Fibroblast of the conjunctiva (primary cell): ENCODE measurements around the gene RGS10.
A peak's percentile ranks its signal among the peaks of the same experiment; 100 is the strongest.
"Not testable (repeated sequence)": the region's sequence is repeated elsewhere in the genome, so short reads cannot be mapped to it uniquely, and the experiment has no call there.

Source experiments
- DNase-seq: peaks from one replicate; pipeline ENCODE4 v3.0.0-alpha.2; 2010; ENCODE audit warnings: low read depth

RGS10 gene, protein sequence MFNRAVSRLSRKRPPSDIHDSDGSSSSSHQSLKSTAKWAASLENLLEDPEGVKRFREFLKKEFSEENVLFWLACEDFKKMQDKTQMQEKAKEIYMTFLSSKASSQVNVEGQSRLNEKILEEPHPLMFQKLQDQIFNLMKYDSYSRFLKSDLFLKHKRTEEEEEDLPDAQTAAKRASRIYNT

DNA sequence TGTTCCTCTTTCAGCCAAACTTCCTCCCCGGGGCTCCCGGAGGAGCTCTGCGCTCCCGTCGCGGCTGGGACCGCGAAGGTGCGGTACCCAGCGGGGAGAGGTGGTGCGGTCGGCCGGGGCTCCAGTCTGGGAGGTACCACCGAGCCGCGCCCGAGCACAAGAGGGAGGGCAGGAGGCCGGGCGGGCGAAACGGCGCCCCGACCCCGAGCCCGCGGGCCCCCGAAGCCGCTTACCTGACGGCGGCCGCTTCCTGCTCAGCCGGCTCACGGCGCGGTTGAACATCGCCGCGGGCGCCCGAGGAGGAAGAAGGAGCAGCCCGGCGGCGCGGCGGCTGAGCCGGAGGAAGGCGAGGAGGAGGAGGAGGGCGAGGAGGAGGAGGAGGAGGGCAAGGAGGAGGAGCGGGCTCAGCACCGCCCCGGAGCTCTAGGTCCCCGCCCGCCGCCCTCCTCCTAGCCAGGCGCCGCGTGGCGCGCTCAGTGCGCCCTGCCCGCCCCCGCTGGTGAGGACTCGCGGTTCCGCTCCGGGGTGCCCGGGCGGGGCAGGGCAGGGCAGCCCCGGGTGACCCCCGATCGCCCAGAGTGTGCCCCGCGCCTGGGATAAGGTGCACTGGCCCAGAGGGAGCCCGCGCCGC, at the start of gene RGS10:
Gene RGS10, minus strand, starts transcription at position 363 of the 631 bp plus-strand sequence. Its CDS starts 81 bp downstream, at position 282.
- peak; percentile 51 for DNase-seq

DNA sequence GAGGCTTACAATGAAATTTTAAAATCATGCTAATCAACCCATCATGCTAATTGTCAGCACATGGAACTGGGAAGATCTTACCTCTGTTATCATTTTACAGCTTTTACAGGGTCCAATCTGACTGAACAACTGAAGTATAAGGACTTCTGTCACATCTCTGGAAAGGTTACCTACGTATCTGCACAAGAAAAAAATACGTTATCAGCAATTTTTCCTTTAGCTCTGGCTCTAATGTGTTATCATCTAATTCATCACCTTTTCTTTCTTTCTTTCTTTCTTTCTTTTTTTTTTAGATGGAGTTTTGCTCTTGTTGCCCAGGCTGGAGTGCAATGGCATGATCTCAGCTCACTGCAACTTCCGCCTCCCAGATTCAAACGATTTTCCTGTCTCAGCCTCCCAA, 45.6 kb upstream of the RGS10 start:
- no peak for DNase-seq

DNA sequence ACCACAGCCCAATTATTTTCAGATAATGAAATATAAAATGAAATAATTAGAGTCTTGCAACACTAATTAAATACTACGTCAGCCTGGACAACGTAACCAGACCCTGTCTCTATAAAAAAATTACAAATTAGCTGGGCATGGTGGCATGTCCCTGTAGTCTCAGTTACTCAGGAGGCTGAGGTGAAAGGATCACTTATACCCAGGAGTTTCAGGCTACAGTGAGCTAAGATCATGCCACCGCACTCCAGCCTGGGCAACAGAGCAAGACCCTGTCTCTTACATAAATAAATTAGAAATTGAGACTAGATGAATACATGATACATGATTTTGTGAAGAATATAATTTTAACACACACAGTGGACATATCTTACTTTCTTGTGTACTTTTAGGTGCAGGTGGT, 35.8 kb upstream of the RGS10 start:
- DNase-seq, result no peak

DNA sequence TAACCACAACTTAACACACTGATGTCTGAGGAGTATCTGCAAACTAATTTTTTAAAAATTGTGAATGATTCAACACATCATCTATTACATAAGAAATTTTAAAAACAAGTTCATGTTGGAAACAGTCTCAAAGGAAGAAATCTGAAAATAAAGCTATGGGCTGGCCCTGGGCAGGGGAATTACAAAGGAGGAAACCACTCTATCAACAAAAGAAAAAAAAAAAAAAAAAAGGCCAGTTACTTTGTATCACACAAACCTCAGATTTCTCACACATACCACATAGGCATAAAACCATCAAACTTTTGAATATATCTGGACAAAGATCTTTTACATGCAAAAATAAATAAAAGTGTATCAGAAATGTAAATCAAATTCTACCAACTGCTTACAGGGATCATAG, 33.5 kb upstream of the RGS10 start:
- DNase-seq, result no peak

DNA sequence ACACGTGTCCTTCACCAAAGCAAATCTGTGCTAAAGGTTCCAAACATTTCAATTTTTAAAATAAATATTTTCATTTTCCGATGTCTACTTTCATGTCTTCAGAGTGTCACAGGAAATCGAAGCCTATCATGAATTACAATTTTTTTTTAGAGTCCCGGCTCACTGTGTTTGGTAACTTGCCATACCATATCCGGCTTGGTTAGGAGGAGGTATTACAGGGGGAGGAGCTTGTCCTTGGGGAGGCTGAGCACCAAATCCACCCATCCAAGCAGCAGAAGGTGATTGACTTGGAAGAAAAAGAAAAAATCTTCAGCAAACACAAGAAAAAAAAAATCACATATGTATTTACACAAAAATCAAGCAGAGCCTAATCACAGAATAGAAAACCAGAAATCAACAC, 33.0 kb upstream of the RGS10 start:
- DNase-seq, result no peak

DNA sequence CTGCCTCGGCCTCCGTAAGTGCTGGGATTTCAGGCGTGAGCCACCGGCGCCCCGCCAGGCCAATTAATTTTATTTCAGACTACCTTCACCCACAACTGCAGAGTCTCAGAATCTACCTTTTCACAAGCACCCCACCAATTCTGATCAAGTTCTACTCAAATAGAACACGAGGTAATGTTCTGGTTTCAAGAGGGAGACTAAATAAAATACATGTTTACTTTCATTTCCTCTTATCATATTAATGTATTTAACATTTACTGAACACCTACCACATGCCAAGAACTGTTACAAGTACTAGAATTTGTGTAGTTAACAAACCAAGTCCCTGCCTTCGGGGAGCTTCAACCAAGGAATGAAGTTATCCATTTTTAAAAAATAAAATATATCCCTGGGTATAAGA, 25.5 kb upstream of the RGS10 start:
- DNase-seq, result no peak

DNA sequence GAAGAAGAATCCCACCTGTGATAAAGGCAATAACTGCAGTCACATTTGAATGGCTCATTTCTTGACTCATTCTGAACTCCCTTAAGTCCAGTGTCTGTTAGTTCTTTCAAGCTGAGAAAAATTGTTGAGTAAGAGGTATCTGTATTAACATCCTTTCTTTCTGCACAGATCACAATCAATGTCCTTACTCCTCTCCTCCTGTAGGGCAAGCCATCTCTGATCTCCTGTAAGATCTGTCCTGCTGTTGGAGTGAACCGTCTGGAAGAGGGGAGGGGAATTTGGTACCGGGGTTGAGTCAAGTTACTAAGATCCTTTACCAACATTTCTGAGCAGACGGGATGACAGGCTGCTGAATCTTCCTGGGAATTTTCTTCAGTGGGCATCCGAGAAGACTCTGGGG, 19.6 kb upstream of the RGS10 start:
- DNase-seq, result no peak

DNA sequence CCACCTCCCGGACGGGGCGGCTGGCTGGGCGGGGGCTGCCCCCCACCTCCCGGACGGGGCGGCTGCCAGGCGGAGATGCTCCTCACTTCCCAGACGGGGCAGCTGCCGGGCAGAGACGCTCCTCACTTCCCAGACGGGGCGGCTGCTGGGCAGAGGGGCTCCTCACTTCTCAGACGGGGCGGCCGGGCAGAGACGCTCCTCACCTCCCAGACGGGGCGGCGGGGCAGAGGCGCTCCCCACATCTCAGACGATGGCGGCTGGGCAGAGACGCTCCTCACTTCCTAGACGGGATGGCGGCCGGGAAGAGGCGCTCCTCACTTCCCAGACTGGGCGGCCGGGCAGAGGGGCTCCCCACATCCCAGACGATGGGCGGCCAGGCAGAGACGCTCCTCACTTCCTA, 17.0 kb upstream of the RGS10 start:
- DNase-seq, result not testable (repeated sequence)

DNA sequence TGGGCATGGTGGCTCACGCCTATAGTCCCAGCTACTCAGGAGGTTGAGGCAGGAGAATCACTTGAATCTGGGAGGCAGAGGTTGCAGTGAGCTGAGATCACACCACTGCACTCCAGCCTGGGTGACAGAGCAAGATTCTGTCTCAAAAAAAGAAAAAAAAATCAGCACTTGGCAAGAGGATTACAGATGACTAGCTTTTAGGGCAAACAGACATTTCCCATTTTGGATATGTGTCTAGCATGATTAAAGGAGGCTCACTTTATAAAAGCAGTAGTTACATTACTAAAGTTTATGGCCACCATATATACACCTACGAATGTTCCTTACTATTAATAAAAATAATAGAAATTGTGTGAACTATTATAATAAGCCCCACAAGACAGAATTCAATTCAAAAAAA, 13.6 kb upstream of the RGS10 start:
- DNase-seq, result not testable (repeated sequence)

DNA sequence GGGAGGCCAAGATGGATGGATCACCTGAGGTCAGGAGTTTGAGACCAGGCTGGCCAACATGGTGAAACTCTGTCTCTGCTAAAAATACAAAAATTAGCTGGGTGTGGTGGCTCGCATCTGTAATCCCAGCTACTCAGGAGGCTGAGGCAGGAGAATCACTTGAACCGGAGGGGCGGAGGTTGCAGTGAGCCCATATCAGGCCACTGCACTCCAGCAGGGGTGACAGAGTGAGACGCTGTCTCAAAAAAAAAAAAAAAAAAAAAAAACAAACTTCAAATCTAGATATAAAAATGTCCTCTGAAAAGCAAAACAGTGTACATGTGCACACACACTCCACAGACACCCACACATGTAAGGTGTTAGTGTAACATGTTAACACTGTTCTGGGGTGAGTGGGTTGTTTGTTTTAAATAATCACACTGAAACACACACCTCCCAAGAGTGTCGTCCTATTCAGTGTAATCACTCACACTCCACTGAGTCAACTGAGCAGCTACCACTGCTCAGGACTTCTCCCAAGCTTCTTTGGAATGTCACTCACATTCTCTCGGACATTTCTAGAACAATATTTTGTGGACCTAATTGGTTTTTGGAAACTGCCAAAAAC, 12.8 kb upstream of the RGS10 start:
- no peak for DNase-seq

DNA sequence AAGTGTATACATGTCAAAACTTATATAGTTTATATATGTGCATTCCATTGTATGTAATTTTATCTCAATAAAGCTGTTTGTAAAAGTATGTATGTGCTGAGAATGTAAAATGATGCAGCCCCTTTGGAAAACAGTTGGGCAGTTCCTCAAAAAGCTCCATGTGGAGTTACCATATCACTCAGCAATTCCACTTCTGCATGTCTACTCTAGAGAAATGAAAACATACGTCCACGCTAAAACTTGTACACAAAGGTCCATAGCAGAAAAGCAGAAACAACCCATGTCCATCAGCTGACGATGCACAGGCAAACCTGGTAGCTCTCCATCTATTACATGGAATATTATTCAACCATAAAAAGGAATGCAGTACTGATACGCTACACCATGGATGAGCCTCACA, 8.3 kb upstream of the RGS10 start:
- no peak for DNase-seq

DNA sequence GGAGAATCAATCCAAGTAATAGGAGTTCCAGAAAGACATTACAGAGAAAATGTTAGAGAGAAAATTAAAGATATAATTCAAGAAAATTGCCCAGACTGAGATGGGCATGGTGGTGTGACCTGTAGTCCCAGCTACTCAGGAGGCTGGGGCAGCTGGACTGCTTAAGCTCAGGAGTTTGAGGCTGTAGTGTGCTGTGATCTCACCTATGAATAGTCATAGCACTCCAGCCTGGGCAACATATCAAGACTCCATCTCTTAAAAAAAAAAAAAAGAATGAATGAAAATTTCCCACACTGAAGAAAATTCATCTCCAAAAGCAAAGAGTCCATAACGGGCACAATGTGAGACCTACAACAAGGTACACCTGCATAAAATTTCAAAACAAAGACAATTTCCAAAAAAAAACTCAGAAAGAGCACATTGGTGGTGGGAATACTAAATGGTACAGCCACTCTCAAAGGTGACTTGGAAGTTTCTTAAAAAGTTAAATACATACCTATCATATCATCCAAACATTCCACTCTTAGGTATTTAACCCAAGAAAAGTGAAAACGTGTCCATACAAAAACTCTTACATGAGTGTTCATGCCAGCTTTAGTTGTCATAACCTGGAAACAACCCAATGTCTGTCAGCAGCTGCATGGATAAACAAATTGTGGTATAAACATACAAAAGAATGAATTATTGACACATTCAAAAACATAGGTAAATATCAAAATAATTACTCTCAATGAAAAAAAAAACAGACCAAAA, 6.9 kb upstream of the RGS10 start:
- DNase-seq, result no peak

DNA sequence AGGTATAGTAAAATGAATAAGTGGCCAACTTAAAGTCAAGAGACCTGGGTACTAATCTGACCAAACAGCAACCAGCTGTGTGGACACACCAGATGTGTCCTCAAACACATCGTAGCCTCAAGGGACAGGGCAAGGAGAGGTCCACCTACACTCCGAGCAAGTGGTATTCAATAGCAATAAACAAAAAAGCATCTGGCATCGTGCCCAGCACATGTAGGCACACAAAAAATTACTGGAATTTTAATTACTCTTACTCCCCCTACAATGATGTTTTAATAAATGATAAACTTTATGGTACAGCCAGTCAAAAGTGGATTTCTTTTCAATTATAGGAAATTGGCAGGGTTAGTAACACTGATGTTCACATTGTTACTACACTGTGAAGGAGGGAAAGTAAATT, 3.5 kb upstream of the RGS10 start:
- no peak for DNase-seq

DNA sequence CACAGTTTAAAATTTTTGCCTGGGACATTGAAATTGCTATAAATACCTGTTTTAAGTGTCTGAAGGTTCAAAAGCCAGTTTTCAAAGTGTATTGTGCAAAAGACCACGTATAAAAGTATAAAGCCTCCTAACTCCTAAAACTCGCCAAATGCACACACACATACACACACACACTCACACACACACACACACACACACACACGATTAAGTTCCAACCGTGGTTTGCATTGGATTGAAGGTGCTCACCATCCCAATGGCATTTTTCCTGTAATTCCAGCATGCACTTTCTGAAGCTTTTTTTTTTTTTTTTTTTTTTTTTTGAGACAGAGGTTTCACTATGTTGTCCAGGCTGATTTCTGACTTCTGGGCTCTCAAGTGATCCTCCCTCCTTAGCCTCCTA, 2.8 kb upstream of the RGS10 start:
- DNase-seq, result no peak

DNA sequence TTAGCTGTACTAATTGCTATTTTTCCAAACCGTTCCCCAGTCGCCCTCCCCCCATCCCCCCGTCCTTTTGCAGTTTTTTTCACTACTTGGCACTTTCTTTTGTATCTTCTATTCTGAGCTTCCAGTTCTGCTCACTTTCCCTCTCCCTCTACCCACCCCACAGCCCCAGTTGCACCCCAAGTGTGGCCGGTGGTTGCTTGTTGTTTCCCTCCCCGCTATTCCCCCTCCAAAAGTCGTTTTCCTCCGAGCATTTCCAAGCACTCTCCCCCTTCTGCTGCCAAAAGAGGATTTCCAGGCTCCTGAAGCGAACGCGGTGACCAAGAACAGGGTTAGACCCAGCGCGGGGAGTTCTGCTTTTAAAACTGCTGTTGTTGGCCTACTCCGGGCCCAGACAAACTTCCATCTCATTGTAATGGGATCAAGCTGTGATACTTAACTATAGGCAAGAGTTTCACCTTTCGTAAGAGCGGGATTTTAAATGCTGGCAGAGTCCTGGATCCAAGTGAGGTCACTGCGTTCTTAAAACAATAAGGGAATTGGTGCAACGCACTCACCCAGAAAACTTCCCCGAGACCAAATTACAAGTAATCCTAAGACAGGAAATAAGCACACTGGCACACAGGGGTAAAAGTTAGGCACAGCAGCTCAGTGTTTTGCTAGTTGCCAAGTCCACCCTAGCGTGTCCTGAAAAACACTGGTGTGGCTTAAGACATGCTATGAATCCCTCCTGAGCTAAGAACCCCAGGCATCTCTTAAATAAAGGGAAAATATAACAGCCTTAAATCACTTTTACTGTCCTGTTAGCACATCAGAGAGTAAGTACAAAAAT, 1.5 kb upstream of the RGS10 start:
- peak; percentile 49 for DNase-seq

DNA sequence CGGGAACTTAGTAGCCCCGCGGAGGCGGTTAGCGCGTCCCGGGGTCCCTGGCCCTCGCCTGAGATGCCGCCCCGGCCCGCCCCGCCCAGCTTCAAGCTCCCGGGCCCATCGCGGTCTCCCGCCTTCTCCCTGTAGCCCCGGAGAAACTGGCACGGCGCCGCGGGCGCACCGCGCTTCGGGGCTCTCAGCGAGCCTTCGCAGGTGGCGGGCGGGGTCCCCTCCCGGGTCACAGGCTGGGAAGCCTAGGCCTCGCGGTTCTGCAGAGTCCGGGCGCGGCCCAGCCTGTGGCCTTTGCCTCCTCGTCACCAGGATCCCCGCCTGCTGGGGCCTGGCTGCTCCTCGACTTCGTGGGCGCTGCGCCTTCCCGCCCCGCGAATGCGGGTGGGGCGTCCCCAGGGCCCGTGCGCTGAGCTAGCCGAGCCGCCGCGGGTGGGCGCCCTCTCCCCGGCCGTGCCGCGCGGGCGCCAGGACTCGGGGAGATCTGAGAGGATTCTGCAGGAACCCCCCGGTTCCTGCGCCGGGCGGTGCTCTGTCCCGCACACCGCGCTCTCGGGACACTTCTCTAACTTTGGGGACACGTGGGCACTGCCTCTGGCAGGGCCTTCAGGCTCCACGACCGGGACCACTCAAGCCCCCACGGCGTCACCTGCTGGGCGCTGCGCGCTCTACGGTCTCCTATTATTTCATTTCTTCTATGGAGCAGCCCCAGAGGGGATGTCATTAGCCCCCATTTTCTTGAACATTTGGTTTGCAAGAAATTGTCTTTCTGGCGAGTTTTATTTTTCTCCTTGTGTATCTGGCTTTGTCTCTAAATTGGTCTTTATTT, 682 bp upstream of the RGS10 start:
- DNase-seq, result no peak

DNA sequence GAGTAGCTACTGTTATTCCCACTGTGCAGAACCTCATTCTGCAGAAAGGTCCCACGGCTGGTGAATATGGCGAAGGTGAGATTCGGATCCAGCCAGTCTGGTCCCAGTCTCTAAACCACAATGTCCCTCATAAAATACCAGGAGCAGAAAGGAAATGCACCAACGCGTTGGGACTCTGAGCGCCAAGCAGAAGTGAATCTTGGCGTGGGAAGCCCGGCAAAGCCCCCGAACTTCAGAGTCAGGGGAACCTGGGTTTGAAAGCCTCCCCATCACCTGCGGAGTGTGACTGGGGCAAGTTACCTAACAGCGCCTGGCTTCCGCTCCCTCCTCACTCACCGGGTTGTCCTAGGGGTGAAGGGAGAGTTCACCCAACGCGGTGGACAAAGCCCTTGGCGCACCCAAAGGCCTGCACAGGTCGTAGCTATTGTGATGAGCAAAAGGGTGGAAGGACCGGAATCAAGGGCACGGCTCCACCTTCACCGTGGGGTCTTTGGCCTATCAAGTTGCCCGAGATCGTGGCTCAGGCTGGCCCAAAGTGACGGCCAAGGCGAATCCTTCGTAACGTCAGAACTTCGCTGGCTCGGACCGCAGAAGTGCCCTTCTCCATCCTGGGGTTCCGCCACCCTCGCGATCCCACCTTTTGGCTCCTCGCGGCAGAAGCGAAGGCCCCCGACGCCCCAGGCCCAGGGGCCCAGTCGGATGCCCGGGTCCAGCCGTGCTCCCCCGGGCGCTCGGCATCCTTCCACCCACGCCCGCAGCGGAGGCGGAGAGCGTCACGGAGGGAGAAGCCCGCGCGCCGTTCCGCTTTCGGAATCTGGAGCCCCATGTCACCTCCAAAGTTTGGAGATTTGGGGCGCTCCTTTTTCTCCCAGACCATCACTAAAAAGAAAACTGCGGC, 811 bp downstream of the RGS10 start:
- no peak for DNase-seq

DNA sequence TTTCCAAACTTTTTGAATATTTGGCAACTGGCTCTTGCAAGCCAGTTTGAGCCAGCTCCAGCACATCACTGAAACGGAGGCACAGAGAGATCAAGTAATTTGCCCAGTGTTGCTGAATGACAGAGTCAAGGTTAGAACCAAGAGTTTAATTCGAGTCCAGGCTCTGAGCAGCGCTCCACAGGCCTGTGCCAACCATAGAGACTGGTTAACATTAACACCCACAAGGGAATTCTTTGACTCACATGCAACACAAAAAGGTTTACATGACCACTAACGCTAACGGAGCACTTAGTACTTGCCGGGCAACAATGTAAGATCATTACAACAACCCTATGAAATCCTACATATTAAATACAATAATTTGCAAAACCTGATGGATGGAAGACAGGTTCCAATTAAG, 1.5 kb downstream of the RGS10 start:
- DNase-seq, result no peak

DNA sequence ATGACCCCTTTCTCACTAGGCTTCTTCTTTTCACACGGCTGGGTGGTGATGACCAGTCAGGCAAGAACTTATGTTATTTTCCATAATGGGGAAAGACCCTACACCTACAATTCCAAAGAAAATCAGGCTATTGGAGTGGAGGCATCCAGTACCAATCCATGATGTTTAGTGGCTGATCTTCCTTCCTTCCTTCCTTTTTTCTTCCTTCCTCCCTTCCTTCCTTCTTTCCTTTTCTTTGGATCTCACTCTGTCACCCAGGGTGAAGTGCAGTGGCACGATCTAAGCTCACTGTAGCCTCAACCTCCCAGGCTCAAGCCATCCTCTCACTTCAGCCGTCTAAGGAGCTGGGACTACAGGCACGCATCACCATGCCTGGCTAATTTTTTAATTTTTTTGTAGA, 2.5 kb downstream of the RGS10 start:
- DNase-seq, result no peak

DNA sequence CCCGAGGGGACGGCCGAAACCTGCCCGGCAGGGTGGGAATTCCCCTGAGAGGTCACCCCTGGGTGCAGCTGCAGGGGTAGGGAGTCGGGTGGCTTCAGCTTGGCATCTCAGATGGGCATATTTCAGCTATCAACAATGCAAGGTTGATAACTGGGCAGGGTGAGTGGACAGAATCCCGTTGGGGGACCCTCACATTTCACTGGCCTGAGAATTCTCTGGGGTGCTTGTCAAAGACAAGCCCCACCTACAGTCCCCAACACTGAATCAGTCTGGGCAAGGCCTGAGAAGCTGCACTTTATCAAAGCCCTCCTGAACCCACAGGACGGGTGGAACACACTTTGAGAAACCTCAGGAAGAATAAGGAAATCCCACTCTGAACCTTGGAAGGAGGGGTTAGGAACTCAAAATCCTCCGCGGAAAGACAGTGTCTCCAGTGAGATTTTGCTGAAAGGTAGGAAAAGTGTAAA, 3.1 kb downstream of the RGS10 start:
- no peak for DNase-seq
